RWPE1 (cell line): ENCODE measurements around the gene APOL2.
"Not testable (repeated sequence)": the region's sequence is repeated elsewhere in the genome, so short reads cannot be mapped to it uniquely, and the experiment has no call there.

ENCODE experiments used
- CTCF ChIA-PET: fragments of 350-600 bp; sonication (Branson Sonifier 250); formaldehyde crosslinking; extraction: SDS; loops from one replicate; lab custom pipeline; 2021; lab: Yijun Ruan, JAX
- POLR2A ChIA-PET: fragments of 400-600 bp; formaldehyde crosslinking; extraction: SDS; loops from one replicate; lab custom pipeline; 2020; ENCODE audit warnings: antibody characterized with exemption; ENCODE audit not compliant: low non-redundant PET; lab: Yijun Ruan, JAX
- DNase-seq: peaks from one replicate; pipeline ENCODE4 v3.0.0; 2012; ENCODE audit warnings: low spot score
- H3K27ac ChIP-seq: fragments of 450-650 bp; 2 replicates; pipeline ENCODE4 v1.5.1; 2017
- TF ChIP-seq, protein P1 (sequence below): fragments of 450-650 bp; conservative IDR thresholded peaks from 2 replicates; pipeline ENCODE4 v1.5.1; 2017; ENCODE audit warnings: low read depth, mild to moderate bottlenecking

Gene APOL2

GRCh38 chr22:36259615-36260300, 20.4 kb upstream of the APOL2 start:
- CTCF ChIA-PET: interaction anchor here (0.5 kb wide), 1 partner anchor 596 kb away, joined by 3 read pairs; no protein-coding TSS in a partner anchor
- TF ChIP-seq, protein P1, sequence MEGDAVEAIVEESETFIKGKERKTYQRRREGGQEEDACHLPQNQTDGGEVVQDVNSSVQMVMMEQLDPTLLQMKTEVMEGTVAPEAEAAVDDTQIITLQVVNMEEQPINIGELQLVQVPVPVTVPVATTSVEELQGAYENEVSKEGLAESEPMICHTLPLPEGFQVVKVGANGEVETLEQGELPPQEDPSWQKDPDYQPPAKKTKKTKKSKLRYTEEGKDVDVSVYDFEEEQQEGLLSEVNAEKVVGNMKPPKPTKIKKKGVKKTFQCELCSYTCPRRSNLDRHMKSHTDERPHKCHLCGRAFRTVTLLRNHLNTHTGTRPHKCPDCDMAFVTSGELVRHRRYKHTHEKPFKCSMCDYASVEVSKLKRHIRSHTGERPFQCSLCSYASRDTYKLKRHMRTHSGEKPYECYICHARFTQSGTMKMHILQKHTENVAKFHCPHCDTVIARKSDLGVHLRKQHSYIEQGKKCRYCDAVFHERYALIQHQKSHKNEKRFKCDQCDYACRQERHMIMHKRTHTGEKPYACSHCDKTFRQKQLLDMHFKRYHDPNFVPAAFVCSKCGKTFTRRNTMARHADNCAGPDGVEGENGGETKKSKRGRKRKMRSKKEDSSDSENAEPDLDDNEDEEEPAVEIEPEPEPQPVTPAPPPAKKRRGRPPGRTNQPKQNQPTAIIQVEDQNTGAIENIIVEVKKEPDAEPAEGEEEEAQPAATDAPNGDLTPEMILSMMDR: no peak
- POLR2A ChIA-PET: no interaction called here
- H3K27ac ChIP-seq: no peak overlapping the region
- DNase-seq: no peak

GRCh38 chr22:36258701-36259614, 19.6 kb upstream of the APOL2 start:
- DNase-seq: no peak
- CTCF ChIA-PET: no interaction called here
- H3K27ac ChIP-seq: no peak overlapping the region
- POLR2A ChIA-PET: no interaction called here
- TF ChIP-seq, protein P1: no peak

DNA sequence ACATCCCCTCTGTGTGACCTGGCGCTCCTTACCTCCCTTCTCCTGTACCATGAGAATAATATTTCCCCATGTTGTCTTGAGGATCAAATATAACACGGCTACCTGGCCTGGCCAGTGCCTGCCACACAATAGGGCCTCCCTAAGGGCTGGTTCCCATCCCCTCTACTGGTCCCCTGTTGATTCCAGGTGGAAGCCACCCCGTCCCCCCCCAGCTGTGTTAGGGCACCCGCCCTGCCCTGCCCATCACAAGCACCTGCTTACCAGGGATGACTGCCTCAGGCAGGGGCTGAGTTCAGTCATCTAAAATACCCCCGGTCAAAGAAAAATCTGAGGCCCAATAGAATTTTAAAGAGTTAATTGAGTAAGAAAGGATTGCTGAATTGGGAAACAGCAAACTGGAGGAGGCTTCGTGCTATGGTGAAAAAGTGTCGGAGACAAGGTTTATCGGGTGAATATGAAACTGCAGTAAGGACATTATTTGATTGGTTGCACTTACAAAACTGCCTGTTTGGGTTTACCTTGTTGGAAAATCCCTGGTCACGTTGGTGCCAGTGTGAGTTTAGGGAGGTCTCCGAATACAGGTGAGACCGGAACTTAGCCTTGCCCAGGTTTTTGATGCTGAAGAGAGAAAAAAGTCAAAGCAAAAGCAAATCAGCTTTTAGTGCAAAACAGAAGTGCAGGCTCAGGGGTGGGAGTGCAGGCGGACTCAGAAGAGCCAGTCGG, 18.8 kb upstream of the APOL2 start:
- ChIA-PET CTCF (no interaction called here), POLR2A (no interaction called here)
- TF ChIP-seq, protein P1: no peak
- DNase-seq: no peak
- no peak overlapping the region for H3K27ac ChIP-seq

GRCh38 chr22:36257308-36257707, 18.0 kb upstream of the APOL2 start:
- no peak for DNase-seq
- TF ChIP-seq, protein P1: no peak
- POLR2A ChIA-PET: no interaction called here
- CTCF ChIA-PET: no interaction called here
- H3K27ac ChIP-seq: no peak overlapping the region

- TF ChIP-seq, protein P1: no peak
- H3K27ac ChIP-seq: no peak overlapping the region
Observed at GRCh38 chr22:36256478-36256877, 17.2 kb upstream of the APOL2 start.

DNA sequence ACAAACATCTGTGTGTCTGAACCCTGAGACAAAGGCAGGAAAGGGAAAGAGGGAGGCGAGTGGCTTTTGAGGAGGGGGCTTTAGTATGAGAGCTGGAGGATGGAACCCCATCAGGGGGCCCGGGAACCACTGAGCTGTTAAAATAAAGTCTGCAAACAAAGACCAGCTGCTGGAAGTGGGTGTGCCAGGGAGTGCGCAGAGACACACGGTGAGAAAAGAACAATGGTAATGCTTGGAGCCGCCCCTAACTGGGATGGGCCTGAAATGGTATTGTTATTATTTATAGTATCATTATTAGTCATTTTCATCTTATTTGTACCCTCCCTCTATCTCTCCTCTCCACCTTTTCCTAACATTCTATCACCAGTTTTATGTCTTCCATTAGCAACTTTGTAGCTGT, 16.2 kb upstream of the APOL2 start:
- CTCF ChIA-PET, H3K27ac ChIP-seq, POLR2A ChIA-PET, DNase-seq: not testable (repeated sequence)

More at GRCh38 chr22:36256478-36256877, 17.2 kb upstream of the APOL2 start:
- DNase-seq: no peak
- POLR2A ChIA-PET: no interaction called here
- CTCF ChIA-PET: no interaction called here
